ENCODE data around the gene CDC34.

- no peak for TF ChIP-seq CTCF (IDR thresholded peaks at IDR 0.05; ENCODE audit: low read depth, low read length)
- no peak for TF ChIP-seq EZH2phosphoT487 (IDR thresholded peaks at IDR 0.05; ENCODE audit: low read depth)
Measured at GRCh38 chr19:498977-499623, 32.5 kb upstream of the CDC34 start.

Measured in OCI-LY3 (cell line).